ENCODE results near the gene PIGX. TPM values are rescaled to one million over a fixed set of nuclear protein-coding genes. Genes with fewer than 3 reads are reported as not detected.
"Not testable (repeated sequence)": the region's sequence is repeated elsewhere in the genome, so short reads cannot be mapped to it uniquely, and the experiment has no call there.

The PIGX gene
- total RNA-seq, 1 donor from 2014 or later = 20.1 TPM

DNA sequence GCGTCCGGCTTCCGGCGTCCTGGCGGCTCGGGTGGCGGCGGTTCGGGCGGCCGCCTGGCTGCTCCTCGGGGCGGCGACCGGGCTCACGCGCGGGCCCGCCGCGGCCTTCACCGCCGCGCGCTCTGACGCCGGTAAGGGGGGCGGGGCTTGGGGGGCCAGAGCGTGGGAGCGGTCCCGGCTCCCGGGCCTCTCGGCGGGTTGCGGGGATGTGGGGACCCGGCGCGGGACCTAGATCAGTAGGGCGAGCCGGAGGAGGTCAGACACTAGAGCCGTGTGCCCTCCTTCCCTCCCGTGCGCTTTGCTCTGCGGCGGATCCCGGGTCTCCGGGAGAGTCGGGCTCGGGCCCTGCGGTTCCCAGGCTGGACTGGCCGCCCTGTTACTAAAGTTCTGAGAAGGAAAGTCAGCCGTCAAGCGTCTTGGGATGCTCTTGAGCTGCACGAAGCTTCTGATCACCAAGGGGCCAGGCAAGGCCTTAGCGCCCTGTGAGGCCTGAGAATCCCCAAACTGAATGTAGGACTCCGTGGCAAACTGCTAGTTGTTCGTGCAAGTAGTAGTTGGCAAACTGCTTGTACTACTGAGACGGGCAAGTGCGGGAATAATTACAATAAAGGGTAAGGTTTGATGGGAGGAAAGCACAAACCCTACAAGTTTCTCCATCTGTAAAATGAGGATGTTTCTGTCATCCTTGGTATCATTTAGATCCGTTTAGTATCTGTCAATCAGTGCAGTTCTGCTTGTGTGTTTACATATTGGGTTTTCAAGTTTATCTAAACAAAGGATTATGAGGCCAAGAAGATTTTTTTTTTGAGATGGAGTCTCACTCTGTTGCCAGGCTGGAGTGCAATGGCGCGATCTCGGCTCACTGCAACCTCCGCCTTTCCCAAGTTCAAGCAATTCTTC, 587 bp downstream of the PIGX start:
- Mint-ChIP-seq H3K27me3 (ENCODE audit: unreplicated experiment) (no peaks in the 10 kb centered on the region), H3K4me3 (ENCODE audit: unreplicated experiment) (peak overlapping the region; percentile 84), H3K9me3 (ENCODE audit: unreplicated experiment) (no peaks in the 10 kb centered on the region), H3K27ac (ENCODE audit: unreplicated experiment) (no peak overlapping the region), H3K36me3 (ENCODE audit: unreplicated experiment) (no peaks in the 10 kb centered on the region), H3K4me1 (ENCODE audit: low read depth, unreplicated experiment) (peaks cover 5% of the 10 kb centered on the region)
- no peak for DNase-seq
- TF ChIP-seq CTCF (IDR thresholded peaks at IDR 0.05; ENCODE audit: partially characterized antibody, unreplicated experiment) = no peak

DNA sequence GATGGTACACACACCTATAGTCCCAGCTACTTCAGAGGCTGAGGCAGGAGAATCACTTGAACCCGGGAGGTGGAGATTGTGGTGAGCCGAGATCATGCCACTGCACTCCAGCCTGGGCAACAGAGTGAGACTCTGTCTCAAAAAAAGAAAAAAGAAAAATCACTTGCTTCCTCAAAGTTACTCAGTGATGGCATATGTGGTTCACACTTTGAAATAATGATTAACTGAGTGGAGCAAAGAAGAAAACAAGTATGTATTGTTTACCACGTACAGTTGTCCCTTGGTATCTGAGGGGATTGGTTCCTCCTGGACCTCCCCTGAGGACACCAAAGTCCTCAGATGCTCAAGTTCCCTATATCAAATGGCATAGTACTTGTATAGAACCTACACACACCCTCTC, 5.0 kb downstream of the PIGX start:
- not testable (repeated sequence) for H3K9me3 Mint-ChIP-seq (ENCODE audit: unreplicated experiment); H3K4me3 Mint-ChIP-seq (ENCODE audit: unreplicated experiment); H3K4me1 Mint-ChIP-seq (ENCODE audit: low read depth, unreplicated experiment); H3K27me3 Mint-ChIP-seq (ENCODE audit: unreplicated experiment); DNase-seq; H3K27ac Mint-ChIP-seq (ENCODE audit: unreplicated experiment)
- peaks cover 11% of the 10 kb centered on the region for H3K36me3 Mint-ChIP-seq (ENCODE audit: unreplicated experiment)

GRCh38 chr3:196721097-196721496, 8.9 kb downstream of the PIGX start:
- H3K27me3 Mint-ChIP-seq (ENCODE audit: unreplicated experiment) = no peaks in the 10 kb centered on the region
- no peaks in the 10 kb centered on the region for H3K4me1 Mint-ChIP-seq (ENCODE audit: low read depth, unreplicated experiment)
- H3K9me3 Mint-ChIP-seq (ENCODE audit: unreplicated experiment) = no peaks in the 10 kb centered on the region
- no peak for DNase-seq
- H3K27ac Mint-ChIP-seq (ENCODE audit: unreplicated experiment) = no peak overlapping the region
- TF ChIP-seq CTCF (IDR thresholded peaks at IDR 0.05; ENCODE audit: partially characterized antibody, unreplicated experiment) = no peak
- peaks cover 11% of the 10 kb centered on the region for H3K36me3 Mint-ChIP-seq (ENCODE audit: unreplicated experiment)
- no peak overlapping the region for H3K4me3 Mint-ChIP-seq (ENCODE audit: unreplicated experiment)

DNA sequence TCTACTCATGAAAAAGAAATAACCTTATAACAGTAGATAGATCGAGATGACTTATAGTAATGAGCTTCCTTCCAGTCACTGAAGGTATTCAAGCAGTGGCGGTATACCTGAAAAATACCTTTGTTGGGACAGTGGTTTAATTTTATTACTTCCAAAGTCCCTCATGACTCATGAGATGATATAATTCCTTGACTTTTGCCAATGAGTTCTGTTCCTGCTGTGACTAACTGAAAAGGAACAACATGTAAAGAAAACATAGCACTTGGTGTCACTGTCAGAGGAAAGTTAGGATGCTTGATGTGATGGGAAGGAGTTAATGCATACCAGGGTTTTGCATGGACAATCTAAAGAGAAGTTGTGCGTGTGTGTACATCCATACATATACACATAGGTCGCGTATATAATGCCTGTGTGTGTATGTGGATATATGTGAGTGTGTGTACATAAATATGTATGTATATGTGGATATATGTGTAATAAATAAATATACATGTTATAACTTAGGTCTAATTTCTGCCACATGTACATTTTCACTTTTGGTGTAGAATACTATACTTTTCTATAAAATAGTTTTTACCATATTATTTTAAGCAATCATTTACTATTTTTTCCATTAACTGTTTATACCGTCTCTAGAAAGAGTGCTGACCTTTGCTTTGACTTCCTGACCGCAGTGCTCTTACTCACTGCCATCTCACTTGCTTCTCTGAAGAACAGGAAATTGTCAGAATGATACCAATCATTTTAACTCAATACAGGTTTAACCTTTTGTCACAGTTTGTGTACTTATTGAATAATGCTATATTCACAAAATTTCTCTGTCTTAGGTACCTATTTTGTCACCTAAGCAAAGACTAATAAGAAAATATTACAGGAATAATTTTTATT, 14.9 kb downstream of the PIGX start:
- Mint-ChIP-seq H3K4me3 (ENCODE audit: unreplicated experiment) (no peak overlapping the region), H3K27ac (ENCODE audit: unreplicated experiment) (no peak overlapping the region), H3K36me3 (ENCODE audit: unreplicated experiment) (no peaks in the 10 kb centered on the region), H3K4me1 (ENCODE audit: low read depth, unreplicated experiment) (no peaks in the 10 kb centered on the region), H3K9me3 (ENCODE audit: unreplicated experiment) (no peaks in the 10 kb centered on the region), H3K27me3 (ENCODE audit: unreplicated experiment) (no peaks in the 10 kb centered on the region)
- TF ChIP-seq CTCF (IDR thresholded peaks at IDR 0.05; ENCODE audit: partially characterized antibody, unreplicated experiment) = no peak
- no peak for DNase-seq

DNA sequence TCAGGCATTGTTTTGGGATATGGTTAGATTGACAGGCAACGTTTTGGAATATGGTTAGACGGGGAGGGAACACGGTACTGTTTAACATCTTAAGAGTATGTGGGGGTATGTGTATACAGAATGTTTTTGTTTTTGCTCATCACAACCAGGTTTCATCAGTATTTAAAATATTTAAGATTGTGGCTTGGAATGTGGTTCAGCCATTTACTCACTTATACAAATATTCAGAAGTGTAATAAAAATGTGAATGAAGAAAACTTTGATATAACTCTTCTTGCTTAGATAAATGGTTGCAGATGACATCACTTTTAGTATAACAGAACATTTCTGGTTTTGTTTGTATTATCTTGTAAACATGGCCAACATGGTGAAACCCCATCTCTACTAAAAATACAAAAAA, 23.6 kb downstream of the PIGX start:
- no peak for TF ChIP-seq CTCF (IDR thresholded peaks at IDR 0.05; ENCODE audit: partially characterized antibody, unreplicated experiment)
- peaks cover 2% of the 10 kb centered on the region for H3K4me1 Mint-ChIP-seq (ENCODE audit: low read depth, unreplicated experiment)
- peaks cover 6% of the 10 kb centered on the region for H3K36me3 Mint-ChIP-seq (ENCODE audit: unreplicated experiment)
- H3K27ac Mint-ChIP-seq (ENCODE audit: unreplicated experiment) = no peak overlapping the region
- H3K27me3 Mint-ChIP-seq (ENCODE audit: unreplicated experiment) = peaks cover 4% of the 10 kb centered on the region
- peaks cover 9% of the 10 kb centered on the region for H3K9me3 Mint-ChIP-seq (ENCODE audit: unreplicated experiment)
- DNase-seq = no peak
- no peak overlapping the region for H3K4me3 Mint-ChIP-seq (ENCODE audit: unreplicated experiment)

Data from glutamatergic neuron (in vitro differentiated cells).